Measurements from ENCODE around the gene TCP11L1.
"Not testable (repeated sequence)": the region's sequence is repeated elsewhere in the genome, so short reads cannot be mapped to it uniquely, and the experiment has no call there.

TCP11L1 gene

GRCh38 chr11:33039274-33040032 is at the start of gene TCP11L1:
Gene TCP11L1 (plus strand): TSS chr11:33039572. CDS start chr11:33043774, 4,202 bp downstream.
- no peak for DNase-seq

GRCh38 chr11:32990481-32990880 is 48.9 kb upstream of the TCP11L1 start:
- DNase-seq: no peak

- no peak for DNase-seq
Observed at GRCh38 chr11:32991427-32991826, 47.9 kb upstream of the TCP11L1 start.

- DNase-seq: no peak
Observed at GRCh38 chr11:32991898-32992297, 47.5 kb upstream of the TCP11L1 start.

GRCh38 chr11:33000181-33000580 is 39.2 kb upstream of the TCP11L1 start:
- no peak for DNase-seq

GRCh38 chr11:33001281-33001680 is 38.1 kb upstream of the TCP11L1 start:
- no peak for DNase-seq

GRCh38 chr11:33001751-33002542 is 37.4 kb upstream of the TCP11L1 start:
- DNase-seq: no peak

GRCh38 chr11:33005175-33005574 is 34.2 kb upstream of the TCP11L1 start:
- no peak for DNase-seq

GRCh38 chr11:33006010-33006409 is 33.4 kb upstream of the TCP11L1 start:
- no peak for DNase-seq

- no peak for DNase-seq
Observed at GRCh38 chr11:33013755-33014154, 25.6 kb upstream of the TCP11L1 start.

GRCh38 chr11:33015621-33016551 is 23.5 kb upstream of the TCP11L1 start, which contains the start of gene DEPDC7:
Gene DEPDC7 (plus strand): TSS chr11:33015878. CDS start chr11:33015956, 78 bp downstream.
- DNase-seq: no peak

- DNase-seq: no peak
Observed at GRCh38 chr11:33016654-33017053, 22.7 kb upstream of the TCP11L1 start.

GRCh38 chr11:33017478-33017877 is 21.9 kb upstream of the TCP11L1 start:
- no peak for DNase-seq

- no peak for DNase-seq
Observed at GRCh38 chr11:33017965-33018364, 21.4 kb upstream of the TCP11L1 start.

GRCh38 chr11:33018840-33019239 is 20.5 kb upstream of the TCP11L1 start:
- DNase-seq: no peak

GRCh38 chr11:33021501-33021900 is 17.9 kb upstream of the TCP11L1 start:
- DNase-seq: no peak

GRCh38 chr11:33021937-33022336 is 17.4 kb upstream of the TCP11L1 start:
- no peak for DNase-seq

- DNase-seq: no peak
Observed at GRCh38 chr11:33025339-33025722, 14.0 kb upstream of the TCP11L1 start.

GRCh38 chr11:33027233-33027632 is 12.1 kb upstream of the TCP11L1 start:
- DNase-seq: no peak

GRCh38 chr11:33027846-33028536 is 11.4 kb upstream of the TCP11L1 start:
- DNase-seq: no peak

- DNase-seq: no peak
Observed at GRCh38 chr11:33028537-33028914, 10.8 kb upstream of the TCP11L1 start.

GRCh38 chr11:33029218-33029617 is 10.2 kb upstream of the TCP11L1 start:
- not testable (repeated sequence) for DNase-seq
